Left hindlimb (tissue), 1 donor: Measurements from ENCODE around the gene MS4A12.
"Not testable (repeated sequence)": the region's sequence is repeated elsewhere in the genome, so short reads cannot be mapped to it uniquely, and the experiment has no call there.

Experiments used
- DNase-seq: peaks from one replicate; pipeline ENCODE4 v3.0.0-alpha.2; 2018

MS4A12 gene, protein sequence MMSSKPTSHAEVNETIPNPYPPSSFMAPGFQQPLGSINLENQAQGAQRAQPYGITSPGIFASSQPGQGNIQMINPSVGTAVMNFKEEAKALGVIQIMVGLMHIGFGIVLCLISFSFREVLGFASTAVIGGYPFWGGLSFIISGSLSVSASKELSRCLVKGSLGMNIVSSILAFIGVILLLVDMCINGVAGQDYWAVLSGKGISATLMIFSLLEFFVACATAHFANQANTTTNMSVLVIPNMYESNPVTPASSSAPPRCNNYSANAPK

DNA sequence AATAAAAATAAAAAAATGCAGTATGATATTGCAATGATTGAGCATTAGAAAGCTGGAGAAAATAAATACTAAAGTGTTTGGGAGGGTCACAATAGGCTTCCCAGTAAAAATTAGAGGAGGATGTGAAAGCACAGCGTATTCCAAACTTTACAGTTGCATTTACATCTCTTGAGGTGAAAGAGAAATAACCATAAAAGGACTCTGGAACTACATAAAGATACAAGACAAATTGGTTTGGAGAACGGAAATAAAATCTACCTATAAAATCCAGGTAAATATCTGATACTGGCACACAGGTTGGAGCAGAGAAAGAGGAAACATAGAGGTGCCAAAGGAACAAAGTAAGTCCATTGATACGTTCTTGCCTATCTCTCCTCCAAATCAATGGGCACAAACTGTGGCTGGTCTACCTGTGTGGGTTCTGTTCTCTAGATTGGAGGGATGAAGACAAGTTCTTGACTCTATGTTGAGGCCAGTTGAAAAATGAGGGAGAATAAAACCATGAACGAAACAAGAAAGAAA is at the start of gene MS4A12:
Gene MS4A12 (plus strand): TSS at position 291 of the 522 bp plus-strand sequence. CDS start 4,541 bp downstream, outside the sequence.
- no peak for DNase-seq

DNA sequence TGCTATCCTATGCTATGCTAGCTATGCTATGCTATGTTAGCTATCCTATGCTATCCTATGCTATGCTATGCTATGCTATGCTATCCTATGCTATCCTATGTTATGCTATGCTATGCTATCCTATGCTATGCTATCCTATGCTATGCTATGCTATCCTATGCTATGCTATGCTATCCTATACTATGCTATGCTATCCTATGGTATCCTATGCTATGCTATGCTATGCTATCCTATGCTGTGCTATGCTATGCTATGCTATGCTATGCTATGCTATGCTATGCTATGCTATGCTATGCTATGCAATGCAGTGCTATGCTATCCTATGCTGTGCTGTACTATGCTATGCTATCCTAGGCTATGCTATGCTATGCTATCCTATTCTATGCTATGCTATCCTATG is 45.5 kb upstream of the MS4A12 start:
- no peak for DNase-seq

DNA sequence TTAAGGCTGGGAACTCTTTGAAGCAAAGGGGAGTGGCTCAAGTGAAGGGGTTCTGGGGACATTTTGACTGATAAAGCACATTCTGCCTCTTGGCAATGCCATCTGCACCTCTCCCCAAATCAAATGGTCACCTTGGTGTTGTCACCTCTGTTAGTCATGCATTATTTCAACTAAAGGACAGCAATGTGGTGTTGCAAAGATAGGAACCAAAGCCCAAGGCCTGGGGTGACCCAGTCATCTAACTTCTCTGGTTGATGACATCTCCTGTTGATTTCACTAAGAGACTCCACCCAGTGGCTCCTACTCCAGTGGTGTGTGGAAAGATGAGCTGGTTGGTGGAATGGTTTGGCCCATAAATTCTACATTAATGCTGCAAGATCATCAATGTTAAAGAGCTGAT is 44.7 kb upstream of the MS4A12 start:
- DNase-seq, result no peak

DNA sequence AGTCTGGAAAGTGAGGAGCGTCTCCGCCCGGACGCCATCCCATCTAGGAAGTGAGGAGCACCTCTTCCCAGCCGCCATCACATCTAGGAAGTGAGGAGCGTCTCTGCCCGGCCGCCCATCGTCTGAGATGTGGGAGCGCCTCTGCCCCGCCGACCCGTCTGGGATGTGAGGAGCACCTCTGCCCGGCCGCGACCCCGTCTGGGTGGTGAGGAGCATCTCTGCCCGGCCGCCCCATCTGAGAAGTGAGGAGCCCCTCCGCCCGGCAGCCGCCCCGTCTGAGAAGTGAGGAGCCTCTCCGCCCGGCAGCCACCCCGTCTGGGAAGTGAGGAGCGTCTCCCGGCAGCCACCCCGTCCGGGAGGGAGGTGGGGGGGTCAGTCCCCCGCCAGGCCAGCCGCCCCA is 41.4 kb upstream of the MS4A12 start:
- not testable (repeated sequence) for DNase-seq

DNA sequence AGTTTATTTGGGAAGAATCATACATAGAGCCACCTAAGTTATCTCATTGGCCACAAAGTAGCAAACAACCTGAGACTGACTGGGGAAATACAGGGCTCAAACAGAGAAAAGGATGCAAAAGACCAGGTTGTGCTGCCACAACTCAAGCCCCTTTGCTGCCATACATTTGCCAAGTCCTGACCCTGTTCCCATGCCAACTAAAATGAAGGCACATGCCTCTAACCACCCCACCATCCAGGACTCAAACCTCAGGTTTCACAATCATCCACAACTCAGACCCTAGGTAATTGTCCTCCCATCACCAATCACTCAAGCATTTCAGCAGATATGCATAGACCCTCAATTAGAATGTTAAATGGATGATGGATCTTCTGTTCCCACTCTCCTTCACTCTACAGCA is 38.4 kb upstream of the MS4A12 start:
- no peak for DNase-seq

DNA sequence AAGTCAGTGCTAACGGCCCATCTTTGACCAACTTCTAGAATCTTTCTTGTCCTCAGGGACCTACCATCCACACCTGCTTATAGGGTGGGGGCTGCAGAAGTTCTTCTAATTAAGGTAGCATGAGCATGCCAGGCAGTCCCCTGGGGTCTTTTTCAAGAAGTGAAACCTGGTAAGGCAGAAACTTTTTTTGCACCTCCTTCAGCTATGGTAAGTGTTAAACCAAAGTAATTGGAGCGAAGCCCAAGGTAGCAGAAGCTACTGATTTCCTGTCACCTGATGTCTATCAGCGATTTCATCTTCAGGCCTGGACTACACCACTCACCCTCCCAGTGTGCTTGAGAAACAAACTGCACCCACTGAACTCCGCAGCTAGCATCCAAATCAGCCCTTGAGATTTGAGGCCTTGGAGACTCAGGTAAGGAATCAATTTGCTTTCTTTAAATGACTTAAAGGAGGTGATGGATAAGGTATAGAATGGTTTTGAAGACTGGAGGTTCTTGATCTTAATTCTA is 37.0 kb upstream of the MS4A12 start, which contains the start of gene MS4A1:
Gene MS4A1 (plus strand): TSS at position 317 of the 512 bp plus-strand sequence. CDS start 6,528 bp downstream, outside the sequence.
- DNase-seq, result no peak

DNA sequence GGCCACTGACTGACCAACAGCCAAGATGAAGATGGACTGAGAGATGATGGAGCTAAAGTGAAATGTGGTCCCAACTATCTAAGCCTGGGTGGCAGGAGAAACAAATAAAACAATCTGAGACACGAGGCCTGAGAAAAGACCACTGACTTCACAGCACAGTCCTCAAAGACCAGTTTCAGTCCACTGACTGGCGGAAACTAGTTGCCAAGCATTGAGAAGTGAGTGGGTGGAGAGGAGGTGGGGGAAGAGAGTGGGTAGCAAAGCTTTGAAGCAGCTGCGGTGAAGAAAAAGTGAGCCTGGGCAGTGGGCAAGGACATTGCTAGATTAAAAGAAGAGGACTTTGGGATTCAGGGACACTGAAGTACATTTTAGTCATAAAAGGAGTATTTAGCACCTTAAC is 35.0 kb upstream of the MS4A12 start:
- no peak for DNase-seq

DNA sequence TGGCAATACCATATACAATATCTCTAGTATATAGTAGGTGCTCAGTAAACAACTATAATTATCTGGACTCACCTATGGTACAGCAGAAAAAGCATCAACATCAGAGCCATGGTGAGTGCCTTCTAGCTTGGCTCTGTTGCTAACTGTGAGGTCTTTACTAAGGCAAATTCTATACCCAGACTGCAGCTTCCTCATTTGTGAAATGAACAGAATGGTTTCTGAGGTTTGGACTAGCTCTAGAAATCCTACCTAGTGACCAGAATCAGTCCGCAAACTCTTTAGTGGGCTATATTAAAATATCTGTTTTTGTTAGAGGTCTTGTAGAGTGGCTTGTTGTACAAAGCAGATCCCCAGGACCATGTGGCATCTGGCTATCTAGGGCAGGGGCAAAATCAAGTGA is 33.2 kb upstream of the MS4A12 start:
- DNase-seq, result no peak

DNA sequence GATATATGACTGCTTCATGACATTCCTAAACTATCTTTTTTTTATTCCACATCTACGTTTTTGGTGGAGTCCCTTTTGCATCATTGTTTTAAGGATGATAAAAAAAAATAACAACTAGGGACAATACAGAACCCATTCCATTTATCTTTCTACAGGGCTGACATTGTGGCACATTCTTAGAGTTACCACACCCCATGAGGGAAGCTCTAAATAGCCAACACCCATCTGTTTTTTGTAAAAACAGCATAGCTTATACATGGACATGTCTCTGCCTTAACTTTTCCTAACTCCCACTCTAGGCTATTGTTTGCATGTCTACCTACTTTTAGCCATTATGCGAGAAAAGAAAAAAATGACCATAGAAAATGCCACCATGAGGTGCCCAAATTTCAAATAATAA is 23.7 kb upstream of the MS4A12 start:
- DNase-seq, result no peak

DNA sequence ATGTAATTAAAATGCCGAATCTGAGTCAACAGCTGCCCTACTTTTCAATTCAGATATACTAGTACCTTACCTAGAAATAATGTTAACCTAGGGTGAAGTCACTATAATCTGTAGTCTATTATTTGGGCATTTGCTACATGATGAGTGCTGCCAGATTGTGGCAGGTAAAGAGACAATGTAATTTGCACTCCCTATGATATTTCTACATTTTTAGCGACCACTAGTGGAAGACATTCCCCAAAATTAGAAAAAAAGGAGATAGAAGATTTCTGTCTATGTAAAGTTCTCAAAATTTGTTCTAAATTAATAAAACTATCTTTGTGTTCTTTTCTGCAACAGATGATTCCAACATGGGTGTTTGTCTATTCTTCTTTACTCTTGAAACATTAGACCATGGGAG is 22.9 kb upstream of the MS4A12 start:
- no peak for DNase-seq

DNA sequence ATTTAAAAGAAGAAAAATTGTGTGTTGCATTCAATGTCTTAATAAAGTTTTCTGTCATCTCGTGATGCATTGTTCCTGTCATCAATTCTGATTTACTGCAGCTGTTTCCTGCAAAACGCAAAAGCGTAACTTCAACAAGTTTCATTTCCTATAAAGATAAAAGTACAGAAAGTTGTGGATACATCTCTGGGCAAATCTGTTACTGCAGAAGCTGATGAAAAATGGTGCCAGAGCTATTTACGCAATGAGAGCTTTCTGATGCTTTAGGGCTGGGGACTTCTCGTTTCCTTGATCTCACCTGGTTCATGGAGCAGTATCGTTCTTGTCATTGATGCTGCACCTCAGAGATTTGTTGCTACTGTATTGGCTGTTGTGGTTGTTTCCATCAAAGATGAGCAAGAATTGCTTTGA is 15.5 kb upstream of the MS4A12 start:
- no peak for DNase-seq

DNA sequence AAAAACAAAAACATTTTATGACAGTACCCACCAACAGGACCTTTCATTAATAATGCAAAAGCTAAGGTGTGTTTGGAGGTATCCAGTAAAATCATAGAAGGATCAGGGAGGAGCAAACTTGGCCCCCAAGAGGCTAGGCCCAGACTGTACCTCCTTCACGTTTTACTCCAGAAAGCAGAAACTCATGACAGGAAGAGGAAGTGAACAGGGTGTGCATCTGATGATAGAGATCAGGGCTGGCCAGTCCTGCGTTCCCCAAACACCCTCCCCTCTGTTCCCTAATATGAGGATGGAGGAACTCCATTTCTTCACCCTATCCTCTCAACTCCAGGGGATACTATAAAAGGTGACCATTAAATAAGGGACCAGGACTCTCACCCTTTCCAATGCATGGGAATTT is 10.2 kb upstream of the MS4A12 start:
- no peak for DNase-seq

DNA sequence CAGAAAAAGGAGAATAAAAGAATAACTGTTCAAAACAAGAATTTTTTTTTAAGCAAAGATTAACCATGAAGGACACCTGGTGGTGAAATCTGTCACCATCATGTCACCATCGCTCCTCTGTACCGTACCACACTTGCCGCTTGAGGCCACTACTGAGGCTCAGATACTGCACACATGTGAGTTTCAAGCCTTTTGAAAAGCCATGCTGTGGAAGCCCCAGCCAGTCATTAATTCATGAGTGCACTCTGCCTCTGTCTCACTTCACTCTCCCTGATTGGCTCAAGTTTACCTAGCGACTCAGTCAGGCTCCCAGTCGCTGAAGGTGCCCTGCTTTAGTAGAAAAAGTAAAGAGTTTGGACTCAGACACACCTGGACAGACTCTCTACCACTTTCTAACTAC is 6.6 kb upstream of the MS4A12 start:
- DNase-seq, result no peak

DNA sequence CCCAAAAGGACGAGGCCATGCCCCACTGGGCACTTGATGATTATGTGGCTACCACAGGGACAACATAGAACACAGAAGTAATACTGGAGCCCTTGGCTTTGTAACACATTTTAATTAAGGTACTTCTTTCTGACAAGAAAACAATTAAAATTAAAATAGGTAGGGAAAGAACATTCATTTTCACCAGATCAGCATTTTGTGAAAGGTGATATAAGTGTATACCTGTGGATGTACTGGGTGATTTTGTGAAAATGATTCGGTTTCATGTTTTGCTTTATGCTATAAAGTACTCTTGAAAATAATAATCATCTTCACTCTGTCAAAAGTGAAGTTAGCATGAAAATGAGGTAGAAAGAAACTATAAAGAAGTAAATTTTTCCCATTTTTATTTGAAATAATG is 876 bp downstream of the MS4A12 start:
- no peak for DNase-seq

DNA sequence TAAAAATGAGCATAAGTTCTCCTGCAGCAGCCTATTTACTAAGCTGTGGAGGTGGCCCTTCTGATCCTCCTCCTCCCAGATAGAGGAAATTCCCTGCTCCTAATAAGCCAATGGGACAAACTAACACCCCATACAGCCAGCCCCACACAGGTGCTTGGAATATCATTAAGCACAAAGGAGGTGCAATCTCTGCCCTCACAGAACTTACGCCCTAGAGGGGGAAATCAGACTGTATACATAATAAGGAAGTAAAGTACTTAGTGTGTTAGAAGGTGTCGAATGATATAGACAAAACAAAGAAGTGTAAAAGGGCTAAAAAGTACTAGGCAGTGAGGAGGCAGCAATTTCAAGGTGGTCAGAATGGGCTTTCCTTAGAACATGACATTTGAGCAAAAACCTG is 5.8 kb downstream of the MS4A12 start:
- DNase-seq, result no peak

DNA sequence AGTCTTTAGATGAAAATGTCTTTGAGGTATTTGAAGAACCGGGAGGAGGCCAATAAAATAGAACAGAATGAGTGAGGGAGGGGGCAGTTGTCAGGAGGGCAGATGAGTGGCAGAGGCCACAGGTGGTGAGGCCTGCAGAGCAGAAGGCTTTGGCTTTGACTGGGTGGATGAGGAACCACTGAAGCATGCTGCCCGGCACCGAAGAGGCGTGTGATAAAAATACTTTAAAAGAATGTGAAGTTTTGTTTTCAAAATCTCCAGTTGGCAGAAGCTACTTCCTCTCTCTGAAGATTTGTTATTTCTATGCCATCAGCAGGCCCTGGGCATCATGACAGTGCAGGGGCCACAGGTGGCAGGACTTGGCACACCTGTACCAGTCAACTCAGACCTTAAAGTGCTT is 6.3 kb downstream of the MS4A12 start:
- DNase-seq, result no peak

DNA sequence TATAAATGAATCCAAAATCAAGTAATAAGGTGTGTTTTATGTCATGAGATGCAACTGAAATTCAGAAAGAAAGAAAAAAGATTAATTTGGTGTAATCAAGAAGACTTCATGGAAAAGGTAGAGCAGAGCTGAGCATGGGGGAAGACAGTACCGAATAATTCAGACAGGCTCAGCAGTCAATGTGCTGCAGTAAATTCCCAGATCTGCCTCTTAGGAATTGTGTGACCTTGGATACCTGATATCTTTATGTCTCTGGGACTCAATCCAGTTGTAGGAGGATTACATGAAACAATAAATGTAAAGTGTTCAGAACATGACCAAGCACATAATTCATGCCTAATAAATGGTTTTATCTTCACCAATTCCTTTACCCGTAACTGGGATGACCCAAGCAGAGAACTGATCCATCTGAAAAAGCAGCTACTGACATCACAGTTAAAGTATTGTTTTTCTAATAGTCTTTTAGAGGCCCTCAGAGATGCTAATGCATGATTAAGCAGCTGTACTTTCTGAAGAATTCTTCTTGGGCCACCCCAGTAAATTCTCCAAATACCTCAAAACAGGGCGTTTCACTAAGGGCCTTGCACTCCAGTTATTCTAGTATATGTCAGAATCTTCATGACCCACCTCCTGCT is 7.8 kb downstream of the MS4A12 start:
- DNase-seq, result no peak

DNA sequence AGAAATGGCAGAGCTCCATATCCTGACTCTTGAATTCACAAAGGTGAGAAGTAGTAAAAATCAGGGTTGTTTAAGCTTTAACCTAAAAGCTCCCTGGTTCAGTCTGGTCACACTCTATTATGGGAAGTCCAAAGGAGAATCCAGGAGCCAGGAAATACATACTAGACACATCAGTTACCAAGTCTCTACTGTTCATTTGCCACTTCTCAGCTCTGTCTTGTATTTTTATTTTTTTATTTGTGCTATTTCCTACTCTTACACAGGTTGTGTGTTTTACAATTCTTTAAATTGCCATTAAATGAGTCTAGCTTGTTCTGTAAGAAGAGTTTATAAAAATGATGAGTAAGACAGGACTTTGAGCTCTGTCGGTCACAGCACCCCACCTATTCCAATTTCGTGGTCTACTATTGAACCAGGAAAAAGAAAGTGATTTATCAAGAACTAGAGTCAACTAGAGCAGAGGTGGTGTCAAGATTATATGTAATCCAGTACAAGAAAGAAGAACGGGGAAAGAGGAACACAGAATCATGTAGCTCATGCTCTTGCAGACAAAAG is 9.7 kb downstream of the MS4A12 start:
- no peak for DNase-seq

DNA sequence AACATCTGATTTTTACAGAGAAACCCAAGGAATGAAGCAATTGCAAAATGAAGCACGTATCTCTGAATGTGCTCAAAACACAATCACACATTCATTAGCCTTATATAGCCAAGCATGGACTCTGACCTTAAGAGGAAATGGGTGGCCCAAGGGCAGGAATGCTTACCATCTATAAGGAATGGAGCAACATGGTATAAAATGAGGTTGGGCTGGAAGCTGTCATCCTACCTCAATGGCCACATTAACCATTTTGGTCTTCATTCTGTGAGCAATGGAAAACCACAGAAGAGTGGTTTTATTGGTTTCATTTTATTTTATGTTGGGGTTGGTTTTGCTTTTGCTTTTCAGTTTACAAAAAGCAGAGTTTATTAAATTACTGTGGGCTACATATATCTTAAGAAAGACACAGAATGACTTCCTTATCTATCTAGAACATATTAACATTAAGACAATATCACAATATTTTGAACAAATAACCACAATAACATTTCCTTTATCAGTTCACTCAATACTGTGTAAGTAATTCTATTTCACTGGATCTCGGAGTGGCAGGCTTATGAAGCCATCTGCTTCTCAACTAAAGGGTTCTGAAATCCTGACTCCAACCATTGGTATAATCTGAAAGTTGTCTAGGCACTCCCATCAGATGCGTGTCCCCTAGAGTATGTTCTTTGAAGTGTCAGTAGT is 11.8 kb downstream of the MS4A12 start:
- DNase-seq, result no peak

DNA sequence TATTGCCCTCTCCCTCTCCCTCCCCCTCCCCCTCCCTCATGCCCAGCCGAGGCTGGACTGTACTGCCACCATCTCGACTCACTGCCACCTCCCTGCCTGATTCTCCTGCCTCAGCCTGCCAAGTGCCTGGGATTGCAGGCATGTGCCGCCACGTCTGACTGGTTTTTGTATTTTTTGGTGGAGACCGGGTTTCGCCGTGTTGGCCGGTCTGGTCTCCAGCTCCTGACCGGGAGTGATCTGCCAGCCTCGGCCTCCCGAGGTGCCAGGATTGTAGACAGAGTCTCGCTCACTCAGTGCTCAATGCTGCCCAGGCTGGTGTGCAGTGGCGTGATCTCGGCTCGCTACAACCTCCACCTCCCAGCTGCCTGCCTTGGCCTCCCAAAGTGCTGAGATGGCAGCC is 17.0 kb downstream of the MS4A12 start:
- DNase-seq, result not testable (repeated sequence)

DNA sequence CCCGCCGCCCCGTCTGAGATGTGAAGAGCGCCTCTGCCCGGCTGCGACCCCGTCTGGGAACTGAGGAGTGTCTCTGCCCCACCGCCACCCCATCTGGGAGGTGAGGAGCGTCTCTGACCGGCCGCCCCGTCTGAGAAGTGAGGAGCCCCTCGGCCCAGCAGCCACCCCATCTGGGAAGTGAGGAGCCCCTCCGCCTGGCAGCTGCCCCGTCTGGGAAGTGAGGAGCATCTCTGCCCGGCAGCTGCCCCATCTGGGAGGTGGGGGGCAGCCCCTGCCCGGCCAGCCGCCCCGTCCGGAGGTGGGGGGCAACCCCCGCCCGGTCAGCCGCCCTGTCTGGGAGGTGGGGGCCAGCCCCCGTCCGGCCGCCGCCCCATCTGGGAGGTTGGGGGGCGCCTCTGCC is 17.6 kb downstream of the MS4A12 start:
- DNase-seq, result not testable (repeated sequence)

DNA sequence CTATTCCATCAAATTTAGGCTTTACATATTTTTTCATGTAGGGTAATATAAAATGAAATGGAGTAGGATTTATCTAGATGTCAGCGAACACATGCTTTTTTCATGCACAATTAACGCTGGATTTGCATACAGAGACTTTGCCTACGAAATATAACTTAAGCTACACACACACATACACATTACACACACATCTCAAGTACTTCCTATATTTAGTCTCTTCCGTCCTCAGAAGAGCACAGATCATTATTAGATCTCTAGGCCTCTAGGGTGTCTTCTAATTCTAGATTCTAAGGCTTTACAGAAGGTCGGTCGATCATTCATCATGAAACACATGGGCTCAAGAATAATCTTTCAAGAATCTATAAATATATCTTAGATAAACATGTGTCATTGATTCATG is 18.8 kb downstream of the MS4A12 start:
- DNase-seq, result no peak

DNA sequence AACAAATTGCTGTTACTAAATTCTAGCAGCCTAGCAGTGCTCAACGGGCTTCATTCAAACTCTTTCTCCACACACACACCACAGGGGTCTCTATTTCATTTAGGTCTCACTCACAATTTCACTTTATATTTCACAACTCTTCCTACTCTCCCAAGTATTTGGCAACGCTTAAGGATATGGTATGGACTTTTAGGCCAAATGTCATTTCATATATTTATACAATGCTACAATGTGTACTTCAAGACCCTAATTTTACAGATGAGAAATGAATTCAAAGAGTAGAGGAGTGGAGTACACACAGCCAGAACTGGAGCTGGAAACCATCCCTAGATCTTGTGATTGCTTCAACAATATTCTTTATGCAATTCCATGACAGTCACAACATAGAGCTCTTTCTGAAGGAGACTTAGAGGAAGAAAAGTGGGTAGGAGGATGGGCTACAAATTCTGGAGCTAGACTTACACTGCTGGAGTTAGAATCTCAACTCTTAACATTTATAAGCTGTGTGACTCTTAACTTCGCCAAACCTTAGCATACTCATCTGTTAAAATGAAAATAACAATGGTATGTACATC is 20.2 kb downstream of the MS4A12 start:
- DNase-seq, result no peak
